Mesothelial cell of epicardium (in vitro differentiated cells): ENCODE results near the gene RAD54L. TPM values are rescaled to one million over a fixed set of nuclear protein-coding genes. Genes with fewer than 3 reads are reported as not detected.

Source experiments
- DNase-seq, 2 experiments: peaks; one replicate each; pipeline ENCODE4 v3.0.0; 2021; ENCODE audit warnings: low spot score in 2 of 2; ENCODE audit not compliant: unreplicated experiment in 2 of 2
- H3K27ac Mint-ChIP-seq: 2 replicates; pipeline ENCODE4 v1.8.0; 2021; ENCODE audit warnings: mixed read lengths
- H3K27me3 Mint-ChIP-seq: 2 replicates; pipeline ENCODE4 v1.8.0; 2021; ENCODE audit warnings: low read depth, mixed read lengths
- H3K36me3 Mint-ChIP-seq: 2 replicates; pipeline ENCODE4 v1.8.0; 2021; ENCODE audit warnings: mixed read lengths
- H3K4me1 Mint-ChIP-seq: 2 replicates; pipeline ENCODE4 v1.8.0; 2021; ENCODE audit warnings: mixed read lengths
- H3K4me3 Mint-ChIP-seq: 2 replicates; pipeline ENCODE4 v1.8.0; 2021; ENCODE audit warnings: mild to moderate bottlenecking, moderate library complexity, mixed read lengths
- H3K9me3 Mint-ChIP-seq: 2 replicates; pipeline ENCODE4 v1.8.0; 2021; ENCODE audit warnings: mixed read lengths
- CTCF ChIP-seq: fragments of 200-600 bp; sonication (generic); IDR thresholded peaks from one replicate; pipeline ENCODE4 v1.5.0; 2021; ENCODE audit warnings: antibody characterized with exemption; ENCODE audit not compliant: unreplicated experiment
- total RNA-seq: library from RNA; stranded (reverse); gene quantifications from 3 replicates; pipeline ENCODE4 v1.2.1, GENCODE V29; 2021

RAD54L gene
- total RNA-seq, 1 donor from 2014 or later: 11.2 TPM

- Mint-ChIP-seq H3K27ac (no peak overlapping the region), H3K36me3 (peaks cover 49% of the 10 kb centered on the region), H3K4me1 (no peaks in the 10 kb centered on the region), H3K9me3 (no peaks in the 10 kb centered on the region), H3K4me3 (no peak overlapping the region), H3K27me3 (no peaks in the 10 kb centered on the region)
- no peak for TF ChIP-seq CTCF
- no peak for DNase-seq
Measured at GRCh38 chr1:46285730-46286477, 38.3 kb downstream of the RAD54L start.

- H3K36me3 Mint-ChIP-seq: peaks cover 41% of the 10 kb centered on the region
Measured at GRCh38 chr1:46288485-46289133, 41.0 kb downstream of the RAD54L start.

GRCh38 chr1:46289134-46289494 lies 41.6 kb downstream of the RAD54L start:
- H3K27ac Mint-ChIP-seq: no peak overlapping the region

More at GRCh38 chr1:46288485-46289133, 41.0 kb downstream of the RAD54L start:
- H3K4me3 Mint-ChIP-seq: no peak overlapping the region
- no peak for DNase-seq
- no peak for TF ChIP-seq CTCF
- H3K27ac Mint-ChIP-seq: no peak overlapping the region
- no peaks in the 10 kb centered on the region for H3K9me3 Mint-ChIP-seq
- H3K27me3 Mint-ChIP-seq: no peaks in the 10 kb centered on the region
- no peaks in the 10 kb centered on the region for H3K4me1 Mint-ChIP-seq

GRCh38 chr1:46289976-46290375 lies 42.4 kb downstream of the RAD54L start:
- DNase-seq: no peak
- H3K27ac Mint-ChIP-seq: no peak overlapping the region
- H3K9me3 Mint-ChIP-seq: no peaks in the 10 kb centered on the region
- H3K27me3 Mint-ChIP-seq: no peaks in the 10 kb centered on the region
- TF ChIP-seq CTCF: no peak
- H3K4me1 Mint-ChIP-seq: no peaks in the 10 kb centered on the region
- peaks cover 35% of the 10 kb centered on the region for H3K36me3 Mint-ChIP-seq
- H3K4me3 Mint-ChIP-seq: no peak overlapping the region

More at GRCh38 chr1:46289134-46289494, 41.6 kb downstream of the RAD54L start:
- Mint-ChIP-seq H3K27me3 (no peaks in the 10 kb centered on the region), H3K36me3 (peaks cover 38% of the 10 kb centered on the region), H3K9me3 (no peaks in the 10 kb centered on the region), H3K4me3 (no peak overlapping the region), H3K4me1 (no peaks in the 10 kb centered on the region)
- no peak for DNase-seq
- TF ChIP-seq CTCF: no peak

GRCh38 chr1:46295306-46295705 lies 47.7 kb downstream of the RAD54L start:
- H3K27ac Mint-ChIP-seq: no peak overlapping the region
- TF ChIP-seq CTCF: no peak
- no peak for DNase-seq

More at GRCh38 chr1:46295306-46295705, 47.7 kb downstream of the RAD54L start:
- H3K4me3 Mint-ChIP-seq: no peak overlapping the region
- H3K36me3 Mint-ChIP-seq: peaks cover 34% of the 10 kb centered on the region
- H3K27me3 Mint-ChIP-seq: no peaks in the 10 kb centered on the region
- H3K9me3 Mint-ChIP-seq: no peaks in the 10 kb centered on the region
- peaks cover 10% of the 10 kb centered on the region for H3K4me1 Mint-ChIP-seq
